Mesodermal cell (in vitro differentiated cells): ENCODE data around the gene ANTXR1.

Source experiments
- H3K27ac ChIP-seq: 2 replicates; pipeline ENCODE4 v1.7.0; 2013; ENCODE audit warnings: mild to moderate bottlenecking, low read depth, low read length, moderate library complexity; ENCODE audit not compliant: severe bottlenecking
- H3K36me3 ChIP-seq: 2 replicates; pipeline ENCODE4 v1.7.1; 2013; ENCODE audit warnings: mild to moderate bottlenecking, low read length, moderate library complexity; ENCODE audit not compliant: control insufficient read depth, insufficient read depth
- H3K4me1 ChIP-seq: one replicate; pipeline ENCODE4 v1.7.1; 2013; ENCODE audit warnings: mild to moderate bottlenecking, low read length; ENCODE audit not compliant: insufficient read depth, control insufficient read depth, poor library complexity, severe bottlenecking
- H3K4me3 ChIP-seq: 2 replicates; pipeline ENCODE4 v1.7.0; 2013; ENCODE audit warnings: low read length, control low read depth, mild to moderate bottlenecking; ENCODE audit not compliant: insufficient read depth, poor library complexity, severe bottlenecking; ENCODE audit errors: extremely low read depth
- H3K9me3 ChIP-seq: 2 replicates; pipeline ENCODE4 v1.7.1; 2013; ENCODE audit warnings: mild to moderate bottlenecking, low read length, moderate library complexity; ENCODE audit not compliant: control insufficient read depth
- WGBS, 2 experiments: methylation state at CpG; one replicate each; pipeline ENCODE4 v1.1.5; 2013; ENCODE audit warnings: missing lambda C conversion rate in 2 of 2; ENCODE audit not compliant: insufficient coverage in 2 of 2; 5-methylcytosine and 5-hydroxymethylcytosine counted together

Gene ANTXR1

GRCh38 chr2:69020496-69021426 lies 7.8 kb downstream of the ANTXR1 start:
- Histone ChIP-seq H3K27ac (no peak overlapping the region), H3K4me3 (no peak overlapping the region), H3K36me3 (peaks cover 23% of the 10 kb centered on the region), H3K4me1 (peaks cover 8% of the 10 kb centered on the region), H3K9me3 (no peaks in the 10 kb centered on the region)
- 93 to 97% methylated on average over 2 to 5 of the region's 8 CpGs for WGBS, 2 experiments

DNA sequence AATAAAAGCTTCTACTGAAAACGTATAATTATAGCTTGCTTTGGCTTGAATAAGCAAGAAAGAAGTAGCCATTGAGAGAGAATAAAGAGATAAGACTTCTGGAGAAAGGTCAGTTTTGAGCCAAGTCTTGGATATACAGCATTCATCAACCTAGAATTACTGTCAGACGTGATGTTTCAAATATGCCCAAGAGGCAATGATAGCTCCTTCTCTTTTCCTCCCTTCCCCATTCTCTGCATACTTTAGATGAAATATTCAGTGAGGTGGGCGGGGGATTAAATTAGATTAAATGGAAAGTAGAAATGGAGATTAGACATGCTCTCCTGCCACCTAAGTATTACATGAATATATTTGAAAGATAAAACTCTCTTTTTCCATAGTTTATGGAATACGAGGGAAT lies 8.7 kb downstream of the ANTXR1 start:
- Histone ChIP-seq H3K36me3 (peaks cover 27% of the 10 kb centered on the region), H3K9me3 (no peaks in the 10 kb centered on the region), H3K4me1 (peaks cover 8% of the 10 kb centered on the region), H3K4me3 (no peak overlapping the region), H3K27ac (no peak overlapping the region)
- WGBS, 2 experiments, result 100% methylated on average over 1 to 2 of the region's 4 CpGs

GRCh38 chr2:69022548-69022947 lies 9.6 kb downstream of the ANTXR1 start:
- Histone ChIP-seq H3K27ac (no peak overlapping the region), H3K36me3 (peaks cover 24% of the 10 kb centered on the region), H3K4me1 (peaks cover 5% of the 10 kb centered on the region), H3K9me3 (no peaks in the 10 kb centered on the region), H3K4me3 (no peak overlapping the region)
- 100% methylated on average over 1 of the region's 1 CpG for WGBS, 2 experiments

DNA sequence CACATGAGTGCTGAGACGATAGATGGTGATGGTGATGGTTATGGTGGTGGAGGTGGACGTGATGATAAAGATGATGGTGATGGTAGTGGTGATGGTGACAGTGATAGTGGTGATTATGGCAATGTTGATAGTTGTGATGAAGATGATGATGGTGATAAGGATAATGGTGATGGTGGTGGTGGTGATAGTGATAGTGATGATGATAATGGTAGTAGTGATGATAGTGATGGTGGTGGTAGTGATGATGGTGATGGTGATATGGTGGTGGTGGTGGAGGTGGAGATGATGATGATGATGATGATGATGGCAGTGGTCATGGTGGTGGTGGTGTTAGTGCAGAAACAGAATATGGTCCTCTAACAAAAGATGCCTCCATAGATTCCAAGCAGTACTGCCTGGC lies 10.3 kb downstream of the ANTXR1 start:
- Histone ChIP-seq H3K9me3 (no peaks in the 10 kb centered on the region), H3K27ac (no peak overlapping the region), H3K36me3 (peaks cover 17% of the 10 kb centered on the region), H3K4me1 (peaks cover under 1% of the 10 kb centered on the region), H3K4me3 (no peak overlapping the region)
- WGBS, 2 experiments, result 94 to 95% methylated on average over 2 of the region's 2 CpGs

DNA sequence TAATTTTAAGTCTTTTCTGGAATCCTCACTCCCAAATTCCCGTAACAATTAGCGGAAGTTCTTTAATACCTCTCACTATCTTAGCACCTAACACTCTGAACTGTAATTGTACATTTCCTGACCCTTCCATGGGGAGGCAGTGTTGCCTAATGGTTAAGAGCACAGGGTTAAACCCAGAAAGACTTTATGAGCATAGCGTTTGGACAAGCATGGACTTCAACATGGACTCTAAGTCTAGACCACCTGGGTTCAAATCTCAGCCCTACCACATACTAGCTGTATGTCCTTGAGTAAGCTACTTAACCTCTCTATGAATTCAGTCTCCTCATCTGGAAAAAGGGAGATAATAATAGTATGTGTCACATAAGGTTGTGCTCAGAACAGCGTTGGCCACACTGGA lies 13.0 kb downstream of the ANTXR1 start:
- Histone ChIP-seq H3K9me3 (no peaks in the 10 kb centered on the region), H3K4me1 (peaks cover 5% of the 10 kb centered on the region), H3K4me3 (no peak overlapping the region), H3K27ac (no peak overlapping the region), H3K36me3 (peaks cover 13% of the 10 kb centered on the region)
- WGBS, 2 experiments, result 69 to 94% methylated on average over 2 to 3 of the region's 4 CpGs

- 96 to 98% methylated on average over 12 to 13 of the region's 13 CpGs for WGBS, 2 experiments
Measured at GRCh38 chr2:69026691-69027459, 13.9 kb downstream of the ANTXR1 start.

DNA sequence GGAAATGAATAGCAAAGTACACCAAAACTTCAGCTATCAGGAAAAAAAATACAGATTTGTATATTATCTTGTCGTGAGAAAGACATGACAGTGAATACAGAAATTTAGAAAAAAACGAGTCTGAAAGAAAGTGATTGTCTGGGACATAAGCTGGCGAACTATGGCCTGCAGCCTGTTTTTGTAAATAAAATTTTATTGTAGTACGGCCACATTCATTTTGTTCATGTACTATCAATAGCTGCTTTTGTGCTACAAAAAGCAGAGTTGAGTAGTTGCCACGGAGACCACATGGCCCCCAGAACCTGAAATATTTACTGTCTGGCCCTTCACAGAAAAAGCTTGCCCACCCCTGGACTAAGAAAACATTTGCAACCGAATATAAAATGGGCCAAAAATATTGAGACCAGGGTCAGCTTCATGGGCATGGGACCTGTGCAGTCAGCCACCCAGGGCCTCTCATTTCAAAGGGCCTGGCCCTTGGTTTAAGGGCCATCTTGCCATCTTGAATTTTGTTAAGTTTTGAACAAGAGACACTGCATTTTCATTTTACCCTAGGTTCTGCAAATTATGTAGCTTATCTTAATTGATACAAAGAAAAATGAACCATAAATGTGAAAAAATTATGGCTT lies 17.9 kb downstream of the ANTXR1 start:
- Histone ChIP-seq H3K36me3 (peaks cover 11% of the 10 kb centered on the region), H3K27ac (no peak overlapping the region), H3K9me3 (no peaks in the 10 kb centered on the region), H3K4me1 (peaks cover 21% of the 10 kb centered on the region), H3K4me3 (no peak overlapping the region)
- 90 to 91% methylated on average over 3 to 5 of the region's 6 CpGs for WGBS, 2 experiments

More at GRCh38 chr2:69026691-69027459, 13.9 kb downstream of the ANTXR1 start:
- H3K36me3 ChIP-seq, result peaks cover 7% of the 10 kb centered on the region
- H3K27ac ChIP-seq, result no peak overlapping the region
- no peak overlapping the region for H3K4me3 ChIP-seq
- H3K9me3 ChIP-seq, result no peaks in the 10 kb centered on the region
- H3K4me1 ChIP-seq, result peaks cover 13% of the 10 kb centered on the region

DNA sequence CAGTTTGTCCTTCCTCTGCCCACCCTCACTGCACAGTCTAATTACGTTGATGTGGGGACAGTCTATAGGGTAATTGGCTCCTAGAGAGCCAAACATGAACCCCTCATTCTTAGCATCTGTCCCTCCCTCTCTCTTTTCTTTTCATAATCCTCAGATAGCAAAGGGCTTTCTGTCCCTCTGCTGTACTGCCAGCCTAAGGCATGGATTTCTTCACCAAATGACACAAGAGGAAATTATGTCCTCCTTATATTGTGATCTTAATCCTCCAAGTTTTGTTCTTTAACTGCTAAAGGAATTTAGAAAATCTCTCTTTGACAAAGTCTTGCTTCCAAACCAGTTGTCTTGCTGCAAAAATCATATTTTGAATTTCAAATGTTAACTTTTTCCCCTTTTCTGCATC lies 18.5 kb downstream of the ANTXR1 start:
- Histone ChIP-seq H3K9me3 (no peaks in the 10 kb centered on the region), H3K36me3 (peaks cover 9% of the 10 kb centered on the region), H3K4me1 (peaks cover 21% of the 10 kb centered on the region), H3K4me3 (no peak overlapping the region), H3K27ac (no peak overlapping the region)
- 83% methylated on average over 1 of the region's 1 CpG; no CpG with 5 or more reads in 1 of the 2 experiments for WGBS, 2 experiments

DNA sequence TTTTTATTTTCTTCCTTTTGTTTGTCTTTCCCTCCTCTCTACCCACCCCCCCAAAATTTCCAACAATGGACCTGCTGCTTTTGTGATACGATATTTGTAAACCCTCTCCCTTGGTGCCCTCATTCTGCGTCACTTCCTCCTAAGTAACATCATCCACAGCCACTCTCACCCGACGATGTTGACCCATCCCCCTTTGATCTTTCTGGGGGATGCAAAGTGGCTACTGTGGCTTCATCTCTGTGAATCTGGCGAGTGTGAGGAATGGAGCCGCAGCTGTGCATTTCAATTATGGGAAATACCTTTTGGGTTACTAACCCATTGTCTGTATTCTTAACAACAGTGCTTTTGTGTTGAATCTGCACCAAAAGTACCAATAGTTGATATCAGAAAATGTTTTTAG lies 19.4 kb downstream of the ANTXR1 start:
- peaks cover 21% of the 10 kb centered on the region for H3K4me1 ChIP-seq
- WGBS, 2 experiments, result 100% methylated on average over 1 to 2 of the region's 6 CpGs
- no peak overlapping the region for H3K27ac ChIP-seq

DNA sequence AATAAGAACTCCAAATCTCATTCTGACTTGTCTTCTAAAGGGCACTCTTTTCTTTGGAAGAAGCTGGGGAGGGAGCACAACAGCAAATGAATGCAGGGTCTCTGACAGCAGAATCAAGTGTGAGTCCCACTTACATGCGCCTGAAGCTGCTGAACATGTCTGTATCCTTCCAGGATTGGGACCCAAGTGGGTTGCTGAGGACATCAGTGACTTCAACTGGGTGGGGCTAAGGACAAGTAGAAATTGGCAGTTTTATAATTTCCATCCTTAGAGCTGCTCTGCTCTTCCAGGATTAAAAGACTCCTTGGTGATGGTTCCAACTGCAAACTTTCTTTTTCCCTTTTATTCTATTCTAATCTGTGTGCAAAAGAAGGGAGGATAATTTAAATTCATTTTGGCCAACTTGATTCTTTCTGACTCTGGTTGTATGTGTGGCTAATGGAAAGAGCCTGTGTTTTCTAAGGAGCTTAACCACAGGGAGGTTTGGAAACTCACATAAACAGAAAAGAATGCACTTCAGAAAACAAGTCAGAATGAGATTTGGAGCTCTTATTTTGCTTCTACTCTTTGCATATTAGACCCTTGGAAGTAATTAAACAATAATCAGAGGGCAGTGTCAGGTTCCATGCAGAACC lies 20.6 kb downstream of the ANTXR1 start:
- Histone ChIP-seq H3K4me3 (no peak overlapping the region), H3K36me3 (peaks cover 20% of the 10 kb centered on the region), H3K9me3 (no peaks in the 10 kb centered on the region), H3K27ac (no peak overlapping the region), H3K4me1 (peaks cover 21% of the 10 kb centered on the region)
- WGBS, 2 experiments, result 100% methylated on average over 1 of the region's 1 CpG

More for the DNA sequence above, 19.4 kb downstream of the ANTXR1 start:
- no peak overlapping the region for H3K4me3 ChIP-seq
- H3K36me3 ChIP-seq, result peaks cover 17% of the 10 kb centered on the region
- H3K9me3 ChIP-seq, result no peaks in the 10 kb centered on the region
